Neural cell (in vitro differentiated cells): ENCODE measurements around the gene STMN3.

ENCODE experiments used
- MXI1 ChIP-seq: fragments of 450-650 bp; conservative IDR thresholded peaks from 2 replicates; pipeline ENCODE4 v1.6.1; 2014; ENCODE audit warnings: antibody characterized with exemption, mild to moderate bottlenecking; ENCODE audit not compliant: poor library complexity, severe bottlenecking
- TF ChIP-seq, protein P1 (sequence below): fragments of 450-650 bp; IDR thresholded peaks from 2 replicates; pipeline ENCODE4 v1.5.1; 2014; ENCODE audit warnings: antibody characterized with exemption, mild to moderate bottlenecking, moderate library complexity; ENCODE audit not compliant: poor library complexity, severe bottlenecking

DNA sequence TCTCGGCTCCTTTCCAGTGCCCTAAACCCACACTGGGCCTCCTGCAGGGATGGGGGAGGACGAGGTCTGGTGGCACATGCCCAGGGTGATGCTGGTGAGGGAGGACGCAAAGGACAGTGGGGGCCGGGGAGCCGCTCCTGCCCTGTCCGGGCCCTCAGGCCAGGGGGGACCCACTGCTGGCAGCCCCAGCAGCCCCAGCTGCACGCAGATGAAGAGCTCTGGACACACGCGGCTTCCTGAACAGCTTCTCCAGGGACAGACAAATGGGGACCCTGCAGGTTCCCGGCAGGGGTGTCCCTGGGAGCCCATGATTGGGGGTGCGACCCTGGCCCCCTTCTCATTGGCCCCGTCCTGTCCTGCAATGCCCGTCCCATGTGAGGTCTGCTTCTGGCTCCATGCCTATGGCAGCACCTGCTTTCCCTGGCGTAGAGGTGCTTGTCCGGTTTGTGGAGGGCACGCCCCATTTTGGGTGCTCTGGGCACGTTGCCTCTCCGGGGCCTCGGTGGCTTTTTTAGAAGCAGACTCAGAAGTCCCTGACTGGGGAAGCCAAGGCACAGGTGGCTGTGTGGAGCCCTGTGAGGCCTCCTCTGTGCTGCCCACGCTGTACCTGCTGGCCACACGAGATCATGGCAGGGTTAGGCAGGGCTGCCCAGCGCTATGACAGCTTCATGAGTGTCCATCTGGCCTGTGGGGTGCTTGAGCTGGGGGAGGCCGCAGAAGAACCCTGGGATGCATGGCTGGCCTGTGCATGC lies 27.8 kb upstream of the STMN3 start:
- TF ChIP-seq, protein P1, sequence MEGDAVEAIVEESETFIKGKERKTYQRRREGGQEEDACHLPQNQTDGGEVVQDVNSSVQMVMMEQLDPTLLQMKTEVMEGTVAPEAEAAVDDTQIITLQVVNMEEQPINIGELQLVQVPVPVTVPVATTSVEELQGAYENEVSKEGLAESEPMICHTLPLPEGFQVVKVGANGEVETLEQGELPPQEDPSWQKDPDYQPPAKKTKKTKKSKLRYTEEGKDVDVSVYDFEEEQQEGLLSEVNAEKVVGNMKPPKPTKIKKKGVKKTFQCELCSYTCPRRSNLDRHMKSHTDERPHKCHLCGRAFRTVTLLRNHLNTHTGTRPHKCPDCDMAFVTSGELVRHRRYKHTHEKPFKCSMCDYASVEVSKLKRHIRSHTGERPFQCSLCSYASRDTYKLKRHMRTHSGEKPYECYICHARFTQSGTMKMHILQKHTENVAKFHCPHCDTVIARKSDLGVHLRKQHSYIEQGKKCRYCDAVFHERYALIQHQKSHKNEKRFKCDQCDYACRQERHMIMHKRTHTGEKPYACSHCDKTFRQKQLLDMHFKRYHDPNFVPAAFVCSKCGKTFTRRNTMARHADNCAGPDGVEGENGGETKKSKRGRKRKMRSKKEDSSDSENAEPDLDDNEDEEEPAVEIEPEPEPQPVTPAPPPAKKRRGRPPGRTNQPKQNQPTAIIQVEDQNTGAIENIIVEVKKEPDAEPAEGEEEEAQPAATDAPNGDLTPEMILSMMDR, result no peak
- TF ChIP-seq MXI1, result no peak
